Posterior cingulate gyrus (tissue), 11 donors: ENCODE measurements around the gene PRR7.
A peak's percentile ranks its signal among the peaks of the same experiment; 100 is the strongest.

Source experiments
- DNase-seq, 10 donors: peaks; one replicate each; pipeline versions ENCODE4 v3.0.0 to v3.0.0-alpha.2; 2020 to 2021; ENCODE audit warnings: mixed read lengths in 3 of 10
- intact Hi-C: fragments of 100-400 bp; cut with DNase I; formaldehyde crosslinking; loops from one replicate; pipeline ENCODE4 v1.15.1; 2023

The PRR7 gene

GRCh38 chr5:177421062-177421798, 25.4 kb upstream of the PRR7 start:
- no peak for DNase-seq
- intact Hi-C loops: no loop called here

- intact Hi-C loops: no loop called here
- no peak for DNase-seq
Measured at GRCh38 chr5:177423671-177424070, 22.9 kb upstream of the PRR7 start.

GRCh38 chr5:177425196-177425800, 21.3 kb upstream of the PRR7 start:
- intact Hi-C loops: no loop called here
- peak in 1 of 10 donors; percentile 86 for DNase-seq

GRCh38 chr5:177425801-177426565, 20.6 kb upstream of the PRR7 start:
- DNase-seq: peak; percentile 99 to 100 (median 100)
- intact Hi-C loops: loop anchor here (2.0 kb wide), 2 partner anchors 21 to 29 kb away; no protein-coding TSS in a partner anchor

- intact Hi-C loops: loop anchor here (2.0 kb wide), 2 partner anchors 22 to 28 kb away; no protein-coding TSS in a partner anchor
- peak in 2 of 10 donors; percentile 84 to 89 for DNase-seq
Measured at GRCh38 chr5:177426566-177427210, 19.9 kb upstream of the PRR7 start, which contains the start of gene GRK6. GRK6 (plus strand) TSS chr5:177426676; CDS start chr5:177426846, 170 bp downstream.

GRCh38 chr5:177427211-177427822, 19.3 kb upstream of the PRR7 start:
- DNase-seq: no peak

GRCh38 chr5:177427919-177428573, 18.6 kb upstream of the PRR7 start:
- intact Hi-C loops: loop anchor here (2.0 kb wide), 2 partner anchors 23 to 27 kb away; no protein-coding TSS in a partner anchor
- DNase-seq: peak in 1 of 10 donors; percentile 85

More at GRCh38 chr5:177427211-177427822, 19.3 kb upstream of the PRR7 start:
- intact Hi-C loops: loop anchor here (2.0 kb wide), 2 partner anchors 23 to 27 kb away; no protein-coding TSS in a partner anchor

- DNase-seq: no peak
- intact Hi-C loops: no loop called here
Measured at GRCh38 chr5:177428574-177429217, 17.9 kb upstream of the PRR7 start.

GRCh38 chr5:177429248-177430040, 17.2 kb upstream of the PRR7 start:
- DNase-seq: peak in 3 of 10 donors; percentile 43 to 88 (median 45)
- intact Hi-C loops: no loop called here

GRCh38 chr5:177430140-177430951, 16.3 kb upstream of the PRR7 start:
- intact Hi-C loops: no loop called here
- no peak for DNase-seq

GRCh38 chr5:177430972-177431316, 15.7 kb upstream of the PRR7 start:
- DNase-seq: no peak
- intact Hi-C loops: no loop called here

GRCh38 chr5:177431317-177432142, 15.1 kb upstream of the PRR7 start:
- intact Hi-C loops: no loop called here
- DNase-seq: peak in 3 of 10 donors; percentile 50 to 89 (median 81)

- intact Hi-C loops: no loop called here
- DNase-seq: peak in 5 of 10 donors; percentile 50 to 91 (median 76)
Measured at GRCh38 chr5:177432143-177432838, 14.3 kb upstream of the PRR7 start.

- intact Hi-C loops: no loop called here
Measured at GRCh38 chr5:177432839-177433657, 13.6 kb upstream of the PRR7 start.

GRCh38 chr5:177433658-177434217, 12.9 kb upstream of the PRR7 start:
- intact Hi-C loops: no loop called here
- DNase-seq: no peak

More at GRCh38 chr5:177432839-177433657, 13.6 kb upstream of the PRR7 start:
- no peak for DNase-seq
